PC-9 (cell line): ENCODE measurements around the gene SMIM3. TPM values are rescaled to one million over a fixed set of nuclear protein-coding genes. Genes with fewer than 3 reads are reported as not detected.

Source experiments
- BruUV-seq: library from RNA; stranded (reverse); fragments of 400-500 nt; replicated peaks from 2 replicates; lab custom pipeline; 2021; lab: Mats Ljungman, UMichigan
- CTCF ChIA-PET: fragments of 300-600 bp; sonication (Branson Sonifier 250); formaldehyde crosslinking; loops from one replicate; lab custom pipeline; 2022; ENCODE audit warnings: antibody characterized with exemption; lab: Charles Lee
- POLR2A ChIA-PET: fragments of 300-600 bp; sonication (Branson Sonifier 250); formaldehyde crosslinking; loops from one replicate; lab custom pipeline; 2022; ENCODE audit warnings: antibody characterized with exemption; ENCODE audit not compliant: unreplicated experiment; lab: Charles Lee
- DNase-seq, 2 experiments: peaks; one replicate each; pipeline versions ENCODE4 v3.0.0 to v3.0.0-alpha.2; 2015 to 2022; ENCODE audit warnings: mixed read lengths in 1 of 2
- H2AFZ ChIP-seq: fragments of 200-600 bp; sonication (generic); 2 replicates; pipeline ENCODE4 v1.8.1; 2017; ENCODE audit warnings: antibody characterized with exemption
- H3F3A ChIP-seq: fragments of 200-600 bp; sonication (generic); 2 replicates; pipeline ENCODE4 v1.8.1; 2017; ENCODE audit warnings: antibody characterized with exemption, mild to moderate bottlenecking, low read depth; ENCODE audit not compliant: insufficient read depth
- H3K27ac ChIP-seq: fragments of 200-600 bp; sonication (generic); 2 replicates; pipeline ENCODE4 v1.6.1; 2016; ENCODE audit warnings: mixed run types
- H3K27me3 ChIP-seq: fragments of 200-600 bp; sonication (generic); 2 replicates; pipeline ENCODE4 v1.6.1; 2016; ENCODE audit warnings: low read depth, mixed run types; ENCODE audit not compliant: insufficient read depth
- H3K36me3 ChIP-seq: fragments of 200-600 bp; sonication (generic); 2 replicates; pipeline ENCODE4 v1.6.1; 2016; ENCODE audit warnings: low read depth, mixed run types
- H3K4me1 ChIP-seq: fragments of 200-600 bp; sonication (generic); replicated peaks from 2 replicates; pipeline ENCODE4 v1.6.1; 2016; ENCODE audit warnings: mixed run types; ENCODE audit not compliant: insufficient read depth
- H3K4me2 ChIP-seq: fragments of 200-600 bp; sonication (generic); 2 replicates; pipeline ENCODE4 v1.6.1; 2017; ENCODE audit warnings: mixed run types
- H3K4me3 ChIP-seq: fragments of 200-600 bp; sonication (generic); 2 replicates; pipeline ENCODE4 v1.6.1; 2016; ENCODE audit warnings: mixed run types
- H3K79me2 ChIP-seq: fragments of 200-600 bp; sonication (generic); 2 replicates; pipeline ENCODE4 v1.6.1; 2017; ENCODE audit warnings: low read depth, mixed run types
- H3K9me2 ChIP-seq: fragments of 200-600 bp; sonication (generic); 2 replicates; pipeline ENCODE4 v1.8.1; 2017; ENCODE audit warnings: mild to moderate bottlenecking; ENCODE audit not compliant: insufficient read depth
- H3K9me3 ChIP-seq: fragments of 200-600 bp; sonication (generic); 2 replicates; pipeline ENCODE4 v1.8.1; 2016; ENCODE audit warnings: low read depth; ENCODE audit not compliant: insufficient read depth
- H4K20me1 ChIP-seq: fragments of 200-600 bp; sonication (generic); 2 replicates; pipeline ENCODE4 v1.8.1; 2017; ENCODE audit not compliant: insufficient read depth
- CTCF ChIP-seq: fragments of 200-600 bp; sonication (generic); conservative IDR thresholded peaks from 2 replicates; pipeline ENCODE4 v1.6.1; 2017; ENCODE audit warnings: mixed run types, antibody characterized with exemption, mild to moderate bottlenecking, moderate library complexity
- EZH2 ChIP-seq: fragments of 200-600 bp; sonication (generic); IDR thresholded peaks from 2 replicates; pipeline ENCODE4 v1.8.0; 2017; ENCODE audit warnings: antibody characterized with exemption, low read depth
- intact Hi-C: fragments of 100-400 bp; cut with micrococcal nuclease; formaldehyde crosslinking; loops from one replicate; pipeline ENCODE4 v1.10.0; 2022; ENCODE audit not compliant: unreplicated experiment
- total RNA-seq: library from RNA; stranded (reverse); gene quantifications from 2 replicates; pipeline ENCODE4 v1.2.3, GENCODE V29; 2021

SMIM3 gene
- total RNA-seq, 1 experiment from 2014 or later: 12.1 TPM

DNA sequence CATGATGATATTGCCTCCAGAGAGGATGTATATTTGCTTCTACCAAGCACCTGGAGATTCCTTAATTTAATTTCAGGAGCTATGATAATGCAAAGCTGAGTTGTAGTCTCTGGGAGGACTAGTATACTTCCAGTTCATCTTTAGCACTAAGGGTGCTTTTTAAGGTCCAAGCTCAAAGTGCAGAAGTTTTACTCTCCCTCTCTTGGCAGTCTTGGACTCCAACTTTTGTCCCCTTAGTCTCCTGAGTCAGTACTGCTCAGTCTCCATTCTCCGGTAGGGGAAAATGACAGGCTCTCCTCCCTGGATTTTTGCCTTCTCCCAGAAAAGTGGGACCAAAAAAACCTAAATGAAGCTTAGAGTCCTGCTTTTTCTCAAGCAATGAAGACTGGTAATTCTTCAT, 8.3 kb downstream of the SMIM3 start:
- no peaks in the 10 kb centered on the region for H4K20me1 ChIP-seq
- H3K27ac ChIP-seq: no peak overlapping the region
- no peak overlapping the region for H3K4me3 ChIP-seq
- DNase-seq: no peak
- TF ChIP-seq CTCF (no peak), EZH2 (no peak)
- ChIA-PET CTCF (interaction anchor here (0.7 kb wide), 1 partner anchor 233 kb away, joined by 4 read pairs; no protein-coding TSS in a partner anchor), POLR2A (interaction anchor here (0.5 to 0.7 kb wide), 2 partner anchors 29 to 223 kb away, joined by 3 read pairs; no protein-coding TSS in a partner anchor)
- BruUV-seq: no TSS peak
- peaks cover 20% of the 10 kb centered on the region for H3F3A ChIP-seq
- no peaks in the 10 kb centered on the region for H3K9me3 ChIP-seq
- no peaks in the 10 kb centered on the region; the same call in 1 of the 2 replicates for H3K79me2 ChIP-seq
- no peaks in the 10 kb centered on the region for H3K36me3 ChIP-seq
- no peaks in the 10 kb centered on the region for H3K27me3 ChIP-seq
- no peaks in the 10 kb centered on the region for H3K9me2 ChIP-seq
- H3K4me1 ChIP-seq: peaks cover 42% of the 10 kb centered on the region
- intact Hi-C loops: no loop called here
- no peak overlapping the region for H3K4me2 ChIP-seq
- H2AFZ ChIP-seq: no peak overlapping the region

GRCh38 chr5:150787656-150788055, 9.1 kb downstream of the SMIM3 start:
- H3K4me2 ChIP-seq: no peak overlapping the region
- DNase-seq: no peak
- peaks cover 34% of the 10 kb centered on the region for H3K4me1 ChIP-seq
- POLR2A ChIA-PET: interaction anchor here (0.5 to 0.6 kb wide), 2 partner anchors 146 to 259 kb away, joined by 4 to 5 read pairs; no protein-coding TSS in a partner anchor
- no peaks in the 10 kb centered on the region for H3K36me3 ChIP-seq
- H4K20me1 ChIP-seq: no peaks in the 10 kb centered on the region
- H3F3A ChIP-seq: peaks cover 19% of the 10 kb centered on the region
- no peak overlapping the region for H2AFZ ChIP-seq
- H3K79me2 ChIP-seq: no peaks in the 10 kb centered on the region; the same call in 1 of the 2 replicates
- H3K9me2 ChIP-seq: no peaks in the 10 kb centered on the region
- CTCF ChIA-PET: no interaction called here
- no peak overlapping the region for H3K4me3 ChIP-seq
- TF ChIP-seq EZH2: no peak
- no peak for TF ChIP-seq CTCF
- H3K27me3 ChIP-seq: no peaks in the 10 kb centered on the region
- no peak overlapping the region for H3K27ac ChIP-seq
- BruUV-seq: no TSS peak
- intact Hi-C loops: no loop called here
- no peaks in the 10 kb centered on the region for H3K9me3 ChIP-seq

- Histone ChIP-seq H3K79me2 (no peaks in the 10 kb centered on the region; the same call in 1 of the 2 replicates), H3K4me1 (peaks cover 21% of the 10 kb centered on the region), H3F3A (peaks cover 8% of the 10 kb centered on the region; the same call in 1 of the 2 replicates), H3K27ac (no peak overlapping the region), H3K4me3 (no peak overlapping the region), H3K9me2 (no peaks in the 10 kb centered on the region), H2AFZ (no peak overlapping the region), H3K27me3 (no peaks in the 10 kb centered on the region), H4K20me1 (no peaks in the 10 kb centered on the region), H3K36me3 (no peaks in the 10 kb centered on the region), H3K4me2 (no peak overlapping the region), H3K9me3 (no peaks in the 10 kb centered on the region)
- no TSS peak for BruUV-seq
- DNase-seq: no peak
- intact Hi-C loops: no loop called here
- CTCF ChIA-PET: interaction anchor here (0.6 to 1.1 kb wide), 2 partner anchors 10 to 147 kb away, joined by 3 read pairs; partner anchors contain the start of gene SMIM3
- TF ChIP-seq EZH2 (no peak), CTCF (no peak)
- POLR2A ChIA-PET: interaction anchor here (0.7 kb wide), 1 partner anchor 16 kb away, joined by 5 read pairs; no protein-coding TSS in a partner anchor
Observed at GRCh38 chr5:150788977-150789376, 10.4 kb downstream of the SMIM3 start.
